NCI-H446 treated with DMSO at 0.1 percent for 48 hours (cell line): ENCODE data around the gene SDF2.
"Not testable (repeated sequence)": the region's sequence is repeated elsewhere in the genome, so short reads cannot be mapped to it uniquely, and the experiment has no call there.

Experiments used
- DNase-seq: peaks from one replicate; lab custom pipeline; 2025; lab: John Stamatoyannopoulos, UW

Gene SDF2

GRCh38 chr17:28626818-28627217, 34.9 kb downstream of the SDF2 start:
- DNase-seq: no peak

- no peak for DNase-seq
Observed at GRCh38 chr17:28624148-28624547, 37.6 kb downstream of the SDF2 start.

GRCh38 chr17:28623696-28624095, 38.0 kb downstream of the SDF2 start:
- DNase-seq: no peak

GRCh38 chr17:28622186-28622585, 39.5 kb downstream of the SDF2 start:
- no peak for DNase-seq

GRCh38 chr17:28620010-28620409, 41.7 kb downstream of the SDF2 start:
- DNase-seq: no peak

- no peak for DNase-seq
Observed at GRCh38 chr17:28618464-28618863, 43.2 kb downstream of the SDF2 start.

- no peak for DNase-seq
Observed at GRCh38 chr17:28616281-28616680, 45.4 kb downstream of the SDF2 start.

- no peak for DNase-seq
Observed at GRCh38 chr17:28615260-28615940, 46.3 kb downstream of the SDF2 start.

- DNase-seq: no peak
Observed at GRCh38 chr17:28613931-28614381, 47.8 kb downstream of the SDF2 start, which contains the start of gene RSKR. Gene RSKR, minus strand, starts transcription at chr17:28614185. Its CDS starts 24 bp downstream, at chr17:28614161.

GRCh38 chr17:28612936-28613872, 48.5 kb downstream of the SDF2 start:
- DNase-seq: no peak

GRCh38 chr17:28612531-28612930, 49.2 kb downstream of the SDF2 start:
- DNase-seq: no peak

GRCh38 chr17:28610376-28610775, 51.3 kb downstream of the SDF2 start:
- DNase-seq: no peak

- not testable (repeated sequence) for DNase-seq
Observed at GRCh38 chr17:28604031-28604430, 57.7 kb downstream of the SDF2 start.

GRCh38 chr17:28599311-28600184, 62.2 kb downstream of the SDF2 start:
- no peak for DNase-seq

GRCh38 chr17:28598799-28599310, 62.9 kb downstream of the SDF2 start, which contains the start of gene SPAG5:
Gene SPAG5, minus strand, starts transcription at chr17:28599025. Its CDS starts 79 bp downstream, at chr17:28598946.
- peak; percentile 80 for DNase-seq

GRCh38 chr17:28598389-28598788, 63.3 kb downstream of the SDF2 start:
- no peak for DNase-seq
